Erythroblast (primary cell): Measurements from ENCODE around the gene IQCF6.
"Not testable (repeated sequence)": the region's sequence is repeated elsewhere in the genome, so short reads cannot be mapped to it uniquely, and the experiment has no call there.

Experiments
- GATA1 ChIP-seq: IDR thresholded peaks from 2 replicates; pipeline ENCODE4 v1.6.1; 2011; ENCODE audit warnings: low read depth, mild to moderate bottlenecking, control low read depth, low read length, moderate library complexity
- POLR2A ChIP-seq: IDR thresholded peaks from 2 replicates; pipeline ENCODE4 v1.6.1; 2011; ENCODE audit warnings: mild to moderate bottlenecking, low read length

DNA sequence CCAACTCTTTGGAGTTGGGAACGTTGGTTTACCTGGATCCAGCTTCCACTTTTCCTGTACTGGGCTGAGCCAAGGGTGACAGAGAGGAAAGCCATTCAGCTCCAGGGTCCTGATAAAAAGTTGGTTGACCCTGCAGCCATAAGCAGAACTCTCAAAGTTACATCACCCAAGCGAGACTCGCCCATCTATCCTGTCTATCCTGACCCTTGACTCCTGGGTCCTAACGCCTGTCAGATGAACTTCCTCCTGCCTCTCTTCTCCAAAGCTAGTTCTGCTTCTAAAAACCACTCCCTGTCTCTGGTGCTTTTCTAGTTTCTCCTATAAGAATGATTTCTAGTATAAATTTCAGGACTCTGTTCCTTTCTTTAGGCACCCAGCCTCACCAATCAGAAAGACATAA, 36.1 kb downstream of the IQCF6 start:
- TF ChIP-seq GATA1, POLR2A: not testable (repeated sequence)
